ENCODE measurements around the gene HDDC3. TPM values are rescaled to one million over a fixed set of nuclear protein-coding genes. Genes with fewer than 3 reads are reported as not detected.

The HDDC3 gene
- polyA plus RNA-seq, 1 of the 3 experiments (the other 2 are of a cell fraction): 25.8 TPM

DNA sequence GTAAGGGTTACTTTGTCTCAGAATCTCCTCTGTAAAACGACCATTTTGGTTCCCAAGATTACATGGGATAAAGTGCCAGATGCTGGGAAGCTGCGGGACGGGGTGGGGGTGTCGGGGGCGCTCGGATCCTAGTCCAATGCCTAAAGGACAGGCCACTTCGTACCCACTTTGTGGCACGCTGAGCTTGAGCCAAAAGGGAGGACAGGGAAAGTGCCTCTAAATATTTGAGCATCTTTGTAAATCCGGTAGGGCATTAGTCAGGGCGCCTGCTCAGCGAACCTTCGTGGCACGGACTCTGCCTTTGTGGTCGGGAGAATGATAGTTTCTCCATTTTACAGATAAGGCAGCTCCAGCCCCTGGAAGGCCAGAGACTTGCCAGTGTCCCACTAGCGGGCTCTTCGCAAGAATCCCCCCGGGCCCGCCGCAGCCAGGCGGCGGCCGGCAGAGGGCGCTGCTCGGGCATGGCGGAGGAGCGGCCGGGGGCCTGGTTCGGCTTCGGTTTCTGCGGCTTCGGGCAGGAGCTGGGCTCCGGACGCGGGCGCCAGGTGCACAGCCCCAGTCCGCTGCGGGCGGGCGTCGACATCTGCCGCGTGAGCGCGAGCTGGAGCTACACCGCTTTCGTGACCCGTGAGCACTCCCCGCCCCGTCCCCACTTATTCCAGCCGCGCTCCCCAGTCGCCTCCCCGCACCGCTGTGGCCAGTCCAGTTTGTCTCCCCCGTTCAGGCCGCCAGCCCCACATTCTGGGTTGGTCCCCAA, 24.1 kb upstream of the HDDC3 start:
- DNase-seq: peak; percentile 96

More for the DNA sequence above, 24.1 kb upstream of the HDDC3 start:
- Histone ChIP-seq H3K36me3 (replicated peaks in 1 of 2; ENCODE audit: control insufficient read depth in 1 of 2, insufficient read depth in 2 of 2, low read length in 1 of 2) (peaks cover 6 to 31% of the 10 kb centered on the region in 2 experiments), H2AFZ (ENCODE audit: low read depth) (peak overlapping the region; percentile 74; the same call in 1 of the 2 replicates), H3K4me2 (peak overlapping the region; percentile 86), H3K9ac (peak overlapping the region; percentile 94), H3K27me3 (ENCODE audit: insufficient read depth) (no peaks in the 10 kb centered on the region), H4K20me1 (ENCODE audit: insufficient read depth) (no peaks in the 10 kb centered on the region), H3K4me3 (ENCODE audit: low read depth in 2 of 2, low read length in 1 of 2) (peak overlapping the region; percentile 76 to 81), H3F3A (replicated peaks; ENCODE audit: insufficient read depth) (peaks cover 12% of the 10 kb centered on the region), H3K4me1 (ENCODE audit: control insufficient read depth in 1 of 2, insufficient read depth in 2 of 2, low read depth in 1 of 2, low read length in 1 of 2) (peaks cover 0 to 23% of the 10 kb centered on the region in 2 experiments; a peak in 1 of 4 replicates), H3K79me2 (ENCODE audit: insufficient read depth) (peaks cover 30% of the 10 kb centered on the region), H3K9me3 (no peaks in the 10 kb centered on the region), H3K27ac (ENCODE audit: low read depth in 2 of 2, low read length in 1 of 2) (peak overlapping the region; percentile 48 to 88; a peak in 2 of 4 replicates), H3K9me2 (no peaks in the 10 kb centered on the region)
- TF ChIP-seq, protein P1, sequence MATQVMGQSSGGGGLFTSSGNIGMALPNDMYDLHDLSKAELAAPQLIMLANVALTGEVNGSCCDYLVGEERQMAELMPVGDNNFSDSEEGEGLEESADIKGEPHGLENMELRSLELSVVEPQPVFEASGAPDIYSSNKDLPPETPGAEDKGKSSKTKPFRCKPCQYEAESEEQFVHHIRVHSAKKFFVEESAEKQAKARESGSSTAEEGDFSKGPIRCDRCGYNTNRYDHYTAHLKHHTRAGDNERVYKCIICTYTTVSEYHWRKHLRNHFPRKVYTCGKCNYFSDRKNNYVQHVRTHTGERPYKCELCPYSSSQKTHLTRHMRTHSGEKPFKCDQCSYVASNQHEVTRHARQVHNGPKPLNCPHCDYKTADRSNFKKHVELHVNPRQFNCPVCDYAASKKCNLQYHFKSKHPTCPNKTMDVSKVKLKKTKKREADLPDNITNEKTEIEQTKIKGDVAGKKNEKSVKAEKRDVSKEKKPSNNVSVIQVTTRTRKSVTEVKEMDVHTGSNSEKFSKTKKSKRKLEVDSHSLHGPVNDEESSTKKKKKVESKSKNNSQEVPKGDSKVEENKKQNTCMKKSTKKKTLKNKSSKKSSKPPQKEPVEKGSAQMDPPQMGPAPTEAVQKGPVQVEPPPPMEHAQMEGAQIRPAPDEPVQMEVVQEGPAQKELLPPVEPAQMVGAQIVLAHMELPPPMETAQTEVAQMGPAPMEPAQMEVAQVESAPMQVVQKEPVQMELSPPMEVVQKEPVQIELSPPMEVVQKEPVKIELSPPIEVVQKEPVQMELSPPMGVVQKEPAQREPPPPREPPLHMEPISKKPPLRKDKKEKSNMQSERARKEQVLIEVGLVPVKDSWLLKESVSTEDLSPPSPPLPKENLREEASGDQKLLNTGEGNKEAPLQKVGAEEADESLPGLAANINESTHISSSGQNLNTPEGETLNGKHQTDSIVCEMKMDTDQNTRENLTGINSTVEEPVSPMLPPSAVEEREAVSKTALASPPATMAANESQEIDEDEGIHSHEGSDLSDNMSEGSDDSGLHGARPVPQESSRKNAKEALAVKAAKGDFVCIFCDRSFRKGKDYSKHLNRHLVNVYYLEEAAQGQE (IDR thresholded peaks at IDR 0.05; ENCODE audit: low read depth, low read length): 0 out of 2 replicates have a peak, but pooled peaks have one; percentile 44
- TF ChIP-seq RAD21 (IDR thresholded peaks at IDR 0.05; ENCODE audit: low read length): peak; percentile 66
- no peak for TF ChIP-seq TEAD4 (IDR thresholded peaks at IDR 0.05; ENCODE audit: borderline replicate concordance, insufficient read depth)
- TF ChIP-seq GABPA (IDR thresholded peaks at IDR 0.05; ENCODE audit: low read depth): no peak
- TF ChIP-seq FOXJ3 (CRISPR knock-in tag; IDR thresholded peaks at IDR 0.05): no peak
- TF ChIP-seq MXI1 (IDR thresholded peaks at IDR 0.05; ENCODE audit: low read depth, low read length): peak; percentile 48; the same call in 1 of the 2 replicates
- TF ChIP-seq SMC3 (IDR thresholded peaks at IDR 0.05; ENCODE audit: low read depth, low read length): peak; percentile 83
- peak; percentile 61; the same call in 1 of the 2 replicates for TF ChIP-seq TAF1 (IDR thresholded peaks at IDR 0.05; ENCODE audit: borderline replicate concordance, low read depth, low read length)
- TF ChIP-seq, protein P2, sequence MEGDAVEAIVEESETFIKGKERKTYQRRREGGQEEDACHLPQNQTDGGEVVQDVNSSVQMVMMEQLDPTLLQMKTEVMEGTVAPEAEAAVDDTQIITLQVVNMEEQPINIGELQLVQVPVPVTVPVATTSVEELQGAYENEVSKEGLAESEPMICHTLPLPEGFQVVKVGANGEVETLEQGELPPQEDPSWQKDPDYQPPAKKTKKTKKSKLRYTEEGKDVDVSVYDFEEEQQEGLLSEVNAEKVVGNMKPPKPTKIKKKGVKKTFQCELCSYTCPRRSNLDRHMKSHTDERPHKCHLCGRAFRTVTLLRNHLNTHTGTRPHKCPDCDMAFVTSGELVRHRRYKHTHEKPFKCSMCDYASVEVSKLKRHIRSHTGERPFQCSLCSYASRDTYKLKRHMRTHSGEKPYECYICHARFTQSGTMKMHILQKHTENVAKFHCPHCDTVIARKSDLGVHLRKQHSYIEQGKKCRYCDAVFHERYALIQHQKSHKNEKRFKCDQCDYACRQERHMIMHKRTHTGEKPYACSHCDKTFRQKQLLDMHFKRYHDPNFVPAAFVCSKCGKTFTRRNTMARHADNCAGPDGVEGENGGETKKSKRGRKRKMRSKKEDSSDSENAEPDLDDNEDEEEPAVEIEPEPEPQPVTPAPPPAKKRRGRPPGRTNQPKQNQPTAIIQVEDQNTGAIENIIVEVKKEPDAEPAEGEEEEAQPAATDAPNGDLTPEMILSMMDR (IDR thresholded peaks at IDR 0.05): peak; percentile 96
- no peak for TF ChIP-seq GATA2 (CRISPR knock-in tag; IDR thresholded peaks at IDR 0.05)
- peak; percentile 74 for TF ChIP-seq YY1 (IDR thresholded peaks at IDR 0.05; ENCODE audit: low read depth)
- TF ChIP-seq MEF2A (IDR thresholded peaks at IDR 0.05; ENCODE audit: borderline replicate concordance, low read depth): no peak
- TF ChIP-seq, protein P3, sequence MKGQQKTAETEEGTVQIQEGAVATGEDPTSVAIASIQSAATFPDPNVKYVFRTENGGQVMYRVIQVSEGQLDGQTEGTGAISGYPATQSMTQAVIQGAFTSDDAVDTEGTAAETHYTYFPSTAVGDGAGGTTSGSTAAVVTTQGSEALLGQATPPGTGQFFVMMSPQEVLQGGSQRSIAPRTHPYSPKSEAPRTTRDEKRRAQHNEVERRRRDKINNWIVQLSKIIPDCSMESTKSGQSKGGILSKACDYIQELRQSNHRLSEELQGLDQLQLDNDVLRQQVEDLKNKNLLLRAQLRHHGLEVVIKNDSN (IDR thresholded peaks at IDR 0.05; ENCODE audit: borderline replicate concordance, low read depth): no peak
- TF ChIP-seq, protein P4, sequence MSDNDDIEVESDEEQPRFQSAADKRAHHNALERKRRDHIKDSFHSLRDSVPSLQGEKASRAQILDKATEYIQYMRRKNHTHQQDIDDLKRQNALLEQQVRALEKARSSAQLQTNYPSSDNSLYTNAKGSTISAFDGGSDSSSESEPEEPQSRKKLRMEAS (IDR thresholded peaks at IDR 0.05; ENCODE audit: low read depth): 0 out of 2 replicates have a peak, but pooled peaks have one; percentile 51
- TF ChIP-seq, protein P5, sequence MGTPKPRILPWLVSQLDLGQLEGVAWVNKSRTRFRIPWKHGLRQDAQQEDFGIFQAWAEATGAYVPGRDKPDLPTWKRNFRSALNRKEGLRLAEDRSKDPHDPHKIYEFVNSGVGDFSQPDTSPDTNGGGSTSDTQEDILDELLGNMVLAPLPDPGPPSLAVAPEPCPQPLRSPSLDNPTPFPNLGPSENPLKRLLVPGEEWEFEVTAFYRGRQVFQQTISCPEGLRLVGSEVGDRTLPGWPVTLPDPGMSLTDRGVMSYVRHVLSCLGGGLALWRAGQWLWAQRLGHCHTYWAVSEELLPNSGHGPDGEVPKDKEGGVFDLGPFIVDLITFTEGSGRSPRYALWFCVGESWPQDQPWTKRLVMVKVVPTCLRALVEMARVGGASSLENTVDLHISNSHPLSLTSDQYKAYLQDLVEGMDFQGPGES (IDR thresholded peaks at IDR 0.05; ENCODE audit: low read depth, low read length): no peak
- WGBS (ENCODE audit: low lambda C conversion rate): 7% methylated on average over 22 of the region's 56 CpGs
- CTCF ChIA-PET: interaction anchor here (0.5 to 10.8 kb wide), 62 partner anchors 9 to 1156 kb away, joined by 3 to 186 read pairs (median 4); partner anchors contain the start of genes HDDC3, MAN2A2, PRC1 and UNC45A
- POLR2A ChIA-PET: interaction anchor here (0.8 to 2.5 kb wide), 11 partner anchors 10 to 281 kb away, joined by 3 to 12 read pairs (median 4); partner anchors contain the start of genes HDDC3, UNC45A and VPS33B

All from SK-N-SH (cell line).